Lung (tissue), 5 donors: ENCODE data around the gene LYSMD4. TPM values are rescaled to one million over a fixed set of nuclear protein-coding genes. Genes with fewer than 3 reads are reported as not detected.

Source experiments
- polyA plus RNA-seq, 2 donors: library from polyadenylated mRNA; stranded (reverse); fragments of 200-250 nt; gene quantifications; one replicate each; pipeline ENCODE4 v1.2.1, GENCODE V29; 2013
- small RNA-seq: library from RNA; depleted of rRNA; stranded (forward); fragments of <200 nt; gene quantifications from one replicate; pipeline ENCODE3, GENCODE V24; 2014; ENCODE audit warnings: low replicate concordance
- total RNA-seq, 2 donors: library from RNA; depleted of rRNA in 1 of 2; stranded (reverse); fragments of >200 nt in 1 of 2; gene quantifications; one replicate each; pipeline ENCODE4 v1.2.1, GENCODE V29; 2014 to 2021
- donor health status: Bipolar disorder and iron deficiency.
- donor health status: healthy.
- donor health status: DM: yes; HTN: yes; CAD: no.

The LYSMD4 gene
- total and polyA plus RNA-seq, 4 donors: 3.7 to 12.4 (median 9.5) TPM

Small RNAs within 50 kb of the gene (small RNA-seq; reads per million reads assigned to genes)
- not detected for gene RF00019

Other genes starting within 250 kb of the LYSMD4 start
- 100 to 1,000 TPM in 1 of 2 donors, 10 to 100 TPM in 1; 65.5 to 140 TPM for gene MEF2A, start 167.5 kb downstream of the LYSMD4 start, total RNA-seq
- gene MEF2A, start 167.5 kb downstream of the LYSMD4 start, polyA plus RNA-seq: 10 to 100 TPM; 26.0 to 30.6 TPM